Activated CD8-positive, alpha-beta memory T cell treated with anti-CD3 and anti-CD28 coated beads for 24 hours (primary cell): ENCODE results near the gene FRA10AC1.

Experiments used
- DNase-seq: peaks from one replicate; pipeline ENCODE4 v3.0.0-alpha.2; 2020

The FRA10AC1 gene, protein sequence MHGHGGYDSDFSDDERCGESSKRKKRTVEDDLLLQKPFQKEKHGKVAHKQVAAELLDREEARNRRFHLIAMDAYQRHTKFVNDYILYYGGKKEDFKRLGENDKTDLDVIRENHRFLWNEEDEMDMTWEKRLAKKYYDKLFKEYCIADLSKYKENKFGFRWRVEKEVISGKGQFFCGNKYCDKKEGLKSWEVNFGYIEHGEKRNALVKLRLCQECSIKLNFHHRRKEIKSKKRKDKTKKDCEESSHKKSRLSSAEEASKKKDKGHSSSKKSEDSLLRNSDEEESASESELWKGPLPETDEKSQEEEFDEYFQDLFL

DNA sequence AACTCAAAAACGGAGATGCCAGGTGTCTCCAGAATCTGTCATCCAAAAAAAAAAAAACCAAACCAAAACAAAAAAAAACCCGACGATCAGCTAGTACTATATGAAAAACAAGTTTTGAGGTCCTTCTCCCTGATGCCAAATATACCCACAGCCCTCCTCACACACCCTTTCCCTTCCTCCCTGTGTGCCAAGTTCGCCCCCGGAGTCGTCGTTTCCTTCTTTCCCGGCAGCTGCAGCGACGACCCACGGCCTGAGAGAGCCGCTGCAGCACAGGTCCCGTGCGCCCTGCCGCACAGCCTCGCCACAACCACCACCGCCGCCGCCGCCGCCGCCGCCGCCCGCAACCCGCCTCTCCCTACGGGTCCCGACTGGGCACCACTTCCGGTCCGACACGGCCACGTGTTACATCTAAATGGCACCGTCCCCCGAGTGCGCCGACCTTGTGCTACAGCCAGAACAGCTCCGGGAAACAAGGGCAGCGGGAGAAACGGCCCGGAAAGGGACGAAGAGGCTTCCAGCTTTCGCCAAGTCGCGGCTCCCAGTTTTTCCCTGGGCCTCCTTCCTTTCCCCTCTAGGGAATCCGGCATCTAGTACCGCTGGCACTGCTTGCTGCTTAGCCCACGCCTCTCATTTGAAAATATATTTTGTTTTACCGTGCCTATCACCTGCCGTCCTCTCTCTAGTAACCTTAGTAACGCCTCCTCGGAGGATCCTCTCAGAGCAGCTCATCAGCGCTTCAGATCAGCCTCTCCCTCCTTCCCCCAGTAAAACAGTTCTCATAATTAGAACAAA is at the start of gene FRA10AC1:
FRA10AC1 (minus strand) TSS at position 383 of the 792 bp plus-strand sequence. CDS start 2,486 bp downstream, outside the sequence.
- peak; percentile 98 for DNase-seq

DNA sequence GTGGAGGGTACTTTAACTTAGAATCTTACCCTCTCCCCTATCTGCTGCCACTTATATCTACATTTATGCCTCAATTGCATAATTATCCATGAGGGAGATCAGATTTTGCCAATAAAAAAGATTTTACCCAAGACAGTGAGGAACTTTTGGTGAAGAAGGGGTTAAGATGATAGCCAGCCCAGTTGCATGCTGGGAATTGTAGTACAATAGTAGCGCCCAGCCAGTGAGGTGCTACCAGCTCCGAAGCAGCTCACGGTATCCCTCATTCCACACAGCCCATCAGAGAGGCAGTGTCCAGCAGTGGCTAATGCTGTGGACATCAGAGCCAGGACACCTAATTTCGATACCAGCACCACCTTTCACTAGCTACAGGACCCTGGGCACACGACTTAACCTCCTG is 49.4 kb upstream of the FRA10AC1 start:
- DNase-seq = no peak

DNA sequence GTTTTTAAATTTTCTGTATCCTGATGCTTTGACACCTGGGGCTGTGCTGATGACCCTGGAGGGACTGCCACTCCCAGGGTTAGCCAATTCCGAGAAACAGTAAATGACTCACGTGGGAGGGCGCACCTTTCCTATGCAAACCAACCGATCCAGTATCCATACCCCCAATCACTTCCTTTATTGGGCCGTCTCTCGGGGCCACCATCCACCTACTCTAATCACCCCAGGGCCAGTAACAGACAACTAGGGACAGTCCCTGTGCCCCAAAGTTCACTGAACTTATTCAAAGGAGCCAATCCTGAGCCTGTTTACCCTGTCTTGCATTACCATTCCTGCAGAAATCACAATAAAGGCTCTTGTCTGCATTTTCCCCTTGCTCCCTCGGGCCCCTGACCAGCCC is 48.7 kb upstream of the FRA10AC1 start:
- no peak for DNase-seq

DNA sequence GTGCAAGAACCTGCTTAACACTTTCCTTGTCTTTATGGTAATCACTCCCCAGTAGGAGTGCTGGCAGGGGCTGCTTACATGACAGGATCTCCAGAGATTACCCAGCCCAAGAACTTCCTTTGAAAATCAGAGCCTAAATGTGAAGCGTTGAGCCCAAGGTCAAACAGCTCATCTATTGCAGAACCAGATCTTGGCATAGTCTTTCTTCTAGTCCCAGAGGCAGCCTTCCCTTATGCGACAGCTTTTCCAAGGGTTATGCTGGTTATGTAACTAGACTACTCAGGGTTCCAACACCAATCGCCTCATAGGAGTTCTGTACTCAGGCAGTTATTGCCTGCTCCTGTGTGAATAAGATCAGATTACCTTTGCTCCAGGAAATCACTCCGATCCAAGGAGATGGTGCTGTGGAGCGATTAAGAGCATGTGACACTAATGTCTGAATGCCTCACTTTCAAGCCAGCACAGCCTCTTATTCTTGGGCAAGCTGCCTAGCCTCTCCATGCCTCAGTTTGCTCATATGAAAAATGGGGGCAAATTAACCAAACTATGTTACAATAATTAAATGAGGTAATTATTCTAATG is 46.9 kb upstream of the FRA10AC1 start:
- no peak for DNase-seq

DNA sequence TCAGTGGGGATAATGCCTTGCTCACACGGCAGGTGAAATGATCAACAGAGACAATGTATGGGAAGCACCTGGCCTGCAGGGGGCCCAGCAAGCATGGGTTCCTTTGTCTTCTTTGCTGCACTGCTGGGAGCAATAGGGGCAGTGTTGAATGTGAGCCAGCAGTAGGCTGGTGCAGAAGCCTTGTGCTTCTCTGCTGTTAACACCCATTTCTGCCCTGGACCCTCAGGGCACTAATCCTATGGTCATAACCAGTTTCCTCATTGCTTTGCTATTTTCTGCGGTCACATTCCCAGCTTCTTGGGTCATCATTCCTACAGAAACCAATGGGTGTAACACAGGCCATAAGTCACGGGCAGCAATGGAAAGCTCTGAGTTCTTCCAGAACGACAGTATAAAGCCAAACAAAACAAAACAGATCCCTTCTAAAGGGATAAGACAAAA is 44.5 kb upstream of the FRA10AC1 start:
- DNase-seq = no peak

DNA sequence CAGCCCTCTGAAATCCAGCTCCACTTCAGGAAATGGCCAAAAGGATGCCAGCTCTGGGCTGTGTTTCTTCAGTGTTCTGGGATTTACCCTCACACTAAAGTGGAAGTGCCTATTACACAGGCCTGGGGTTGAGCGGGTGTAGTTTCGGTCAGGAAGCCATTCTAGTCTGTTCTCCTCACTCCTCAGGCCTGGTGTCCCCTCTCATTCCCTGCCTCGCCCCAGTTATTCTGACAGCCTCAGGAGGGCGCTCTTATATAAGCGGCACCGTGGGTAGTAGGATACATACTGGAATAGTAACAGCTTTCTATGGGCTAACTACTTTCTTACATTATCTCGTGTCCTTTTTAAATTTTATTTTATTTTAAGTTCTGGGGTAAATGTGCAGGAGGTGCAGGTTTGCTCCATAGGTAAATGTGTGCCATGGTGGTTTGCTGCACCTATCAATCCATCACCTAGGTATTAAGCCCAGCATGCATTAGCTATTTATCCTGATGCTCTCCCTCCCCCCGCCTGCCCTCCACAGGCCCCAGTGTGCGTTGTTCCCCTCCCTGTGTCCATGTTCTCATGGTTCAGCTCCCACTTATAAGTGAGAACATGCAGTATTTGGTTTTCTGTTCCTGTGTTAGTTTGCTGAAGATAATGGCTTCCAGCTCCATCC is 43.1 kb upstream of the FRA10AC1 start:
- no peak for DNase-seq

DNA sequence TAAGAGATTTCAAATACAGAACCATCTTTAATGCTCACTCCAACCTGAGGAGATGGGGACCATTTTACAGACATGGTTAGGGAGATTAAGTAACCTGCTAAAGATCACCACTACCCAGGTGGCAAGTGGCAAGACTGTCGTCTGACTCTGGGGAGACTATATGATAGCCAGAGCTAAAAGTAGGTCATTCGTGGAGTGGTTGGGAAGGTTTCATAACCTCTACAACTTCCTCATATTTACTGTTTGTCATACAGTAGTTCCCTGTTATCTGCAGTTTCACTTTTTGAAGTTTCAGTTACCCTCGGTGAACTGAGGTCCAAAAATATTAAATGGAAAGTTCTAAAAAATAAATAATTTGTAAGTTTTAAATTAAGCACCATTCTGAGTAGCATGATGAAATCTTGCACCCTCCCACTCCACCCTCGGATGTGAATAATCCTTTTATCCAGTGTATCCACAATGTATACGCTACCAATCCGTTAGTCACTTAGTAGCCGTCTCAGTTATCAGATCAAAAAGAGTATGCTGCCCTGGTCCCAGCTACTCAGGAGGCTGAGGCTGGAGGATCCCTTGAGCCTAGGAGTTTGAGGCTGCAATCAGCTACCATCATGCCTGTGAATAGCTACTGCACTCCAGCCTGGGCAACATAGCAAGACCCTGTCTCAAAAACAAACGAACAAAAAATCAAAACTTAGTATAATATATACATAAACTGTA is 40.4 kb upstream of the FRA10AC1 start:
- no peak for DNase-seq

DNA sequence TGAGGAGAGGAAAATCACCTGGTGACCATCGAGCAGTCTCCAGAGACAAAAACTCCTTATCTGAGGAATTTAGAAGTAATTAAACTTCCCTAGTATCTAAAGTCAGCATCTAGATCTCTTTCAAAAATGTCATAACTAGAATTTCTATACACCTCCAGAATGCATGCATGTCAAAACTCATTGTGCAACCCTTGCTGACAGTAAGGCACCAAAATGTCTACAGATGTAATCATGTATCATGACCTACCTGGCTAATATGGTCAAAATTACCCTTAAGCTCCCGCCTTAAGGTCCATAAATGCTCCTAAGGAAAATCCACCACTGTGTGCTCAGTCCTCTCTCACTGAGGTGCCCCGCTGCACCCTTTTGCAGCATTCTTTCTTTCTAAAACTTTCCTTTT is 39.0 kb upstream of the FRA10AC1 start:
- no peak for DNase-seq

DNA sequence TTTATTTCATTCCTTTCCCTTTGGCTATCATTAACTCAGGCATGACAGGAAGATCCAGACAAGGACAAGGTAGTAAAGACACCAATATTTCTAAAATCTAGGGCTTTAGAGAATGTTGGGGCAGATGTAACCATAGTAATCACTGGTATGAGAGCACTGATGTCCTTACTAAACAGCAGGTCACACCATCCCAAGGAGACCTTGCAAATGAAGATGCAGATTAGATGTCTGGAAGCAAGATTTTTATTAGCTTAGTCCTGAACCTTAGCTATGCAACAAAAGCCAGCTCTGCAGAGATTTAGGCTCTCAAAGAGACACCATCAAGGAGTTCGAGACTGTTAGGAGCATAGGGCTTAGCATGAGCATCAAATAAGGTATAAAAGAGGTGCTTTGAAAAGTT is 23.6 kb upstream of the FRA10AC1 start:
- DNase-seq = no peak

DNA sequence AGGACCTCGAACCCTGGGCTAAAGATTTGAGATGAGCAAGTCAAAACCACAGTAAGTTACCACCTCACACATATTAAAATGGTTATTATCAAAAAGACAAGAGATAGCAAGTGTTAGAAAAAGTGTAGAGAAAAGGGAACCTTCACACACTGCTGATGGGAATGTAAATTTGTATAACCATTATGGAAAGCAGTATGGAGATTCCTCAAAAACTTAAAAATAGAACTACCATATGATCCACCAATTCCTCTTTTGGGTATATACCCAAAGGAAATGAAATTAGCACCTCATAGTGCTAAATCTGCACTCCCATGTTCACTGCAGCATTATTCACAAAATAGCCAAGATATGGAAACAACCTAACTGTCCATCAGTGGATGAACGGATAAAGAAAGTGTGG is 20.8 kb upstream of the FRA10AC1 start:
- DNase-seq = no peak

DNA sequence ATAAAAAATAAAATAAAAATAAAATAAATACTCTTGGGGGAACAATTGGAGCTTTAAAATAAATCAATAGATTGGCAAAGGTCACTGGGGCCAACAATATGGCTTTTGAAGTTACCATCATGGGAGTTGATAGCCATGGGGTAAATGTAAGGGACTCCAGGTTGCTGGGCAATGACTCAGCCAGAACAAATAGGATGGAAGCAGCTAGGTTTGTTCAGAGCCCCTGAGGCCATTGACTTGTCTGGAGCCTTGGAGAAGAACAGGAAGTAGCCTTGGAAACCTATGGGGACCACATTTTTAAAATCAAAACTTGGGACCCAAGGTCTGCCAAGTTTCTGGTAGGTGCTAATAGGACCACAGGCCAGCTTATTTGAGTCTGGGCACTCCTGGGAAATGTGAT is 20.2 kb upstream of the FRA10AC1 start:
- DNase-seq = no peak

DNA sequence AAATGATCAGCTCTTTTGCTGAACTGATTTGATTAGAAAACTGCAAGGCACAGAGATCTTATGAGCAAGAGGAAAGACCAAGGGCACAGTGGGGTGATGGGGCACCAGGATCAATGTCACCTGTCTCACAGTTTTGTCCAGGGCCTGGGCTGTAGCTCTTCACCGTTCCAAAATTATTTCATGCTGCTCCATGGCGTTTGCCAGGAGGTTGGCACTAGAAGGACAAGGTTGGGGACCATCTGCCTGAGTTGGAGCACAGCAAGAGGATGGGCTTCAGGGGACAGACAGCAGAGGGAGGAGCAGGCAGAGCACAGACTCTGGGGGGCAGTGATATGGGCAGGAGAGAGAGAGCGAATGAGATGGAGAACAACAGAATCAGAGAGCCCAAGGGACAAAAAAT is 17.5 kb upstream of the FRA10AC1 start:
- no peak for DNase-seq

DNA sequence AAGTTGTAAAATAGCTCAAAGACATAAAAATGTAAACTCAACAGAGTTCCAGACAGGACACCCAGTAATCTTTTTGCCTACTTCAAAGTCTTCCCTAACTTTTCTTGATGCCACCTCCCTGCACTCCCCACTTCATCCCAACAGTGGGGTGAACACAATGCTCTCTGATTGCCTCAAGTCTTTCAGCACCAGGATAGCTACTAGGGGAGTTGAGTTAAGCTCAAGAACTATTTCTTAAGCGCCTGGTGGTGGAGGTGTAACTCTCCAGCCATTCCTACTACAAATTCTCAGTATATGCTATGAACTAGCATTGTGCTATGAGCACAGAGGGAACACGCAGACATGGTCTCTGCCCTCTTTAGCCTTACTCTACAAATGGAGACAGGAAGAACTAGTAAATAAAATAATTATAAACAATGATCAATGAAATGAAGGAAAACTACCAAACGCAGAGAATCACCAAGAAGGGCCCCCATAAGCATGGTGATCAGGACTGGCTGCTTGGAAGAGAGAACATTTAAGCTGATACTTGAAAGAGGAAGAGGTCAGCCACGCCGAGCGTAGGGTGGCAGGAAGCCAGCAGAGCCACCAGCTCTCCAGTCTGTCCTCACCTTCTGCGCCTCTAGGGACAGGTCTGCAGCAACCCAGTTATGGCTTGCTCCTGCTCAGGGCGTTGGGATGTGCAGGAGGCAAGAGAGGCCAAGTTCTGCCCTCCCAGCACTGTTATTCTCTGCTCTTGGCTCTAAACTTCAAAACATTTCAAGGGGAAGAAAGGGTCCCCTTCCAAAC is 16.7 kb upstream of the FRA10AC1 start:
- no peak for DNase-seq

DNA sequence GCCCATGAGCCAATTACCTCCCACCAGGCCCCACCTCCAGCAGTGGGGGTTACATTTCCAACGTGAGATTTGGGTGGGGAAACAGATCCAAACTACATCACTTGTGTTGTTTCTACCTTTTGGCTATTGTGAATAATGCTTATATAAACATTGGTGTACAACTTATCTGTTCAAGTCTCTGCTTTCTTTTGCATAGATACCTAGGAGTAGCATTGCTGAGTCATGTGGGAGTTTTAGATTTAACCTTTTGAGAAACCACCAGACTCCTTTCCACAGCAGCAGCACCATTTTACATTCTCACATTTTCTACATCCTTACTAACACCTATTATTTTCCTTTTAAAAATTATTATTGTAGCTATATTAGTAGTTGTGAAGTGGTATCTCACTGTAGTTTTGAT is 14.4 kb upstream of the FRA10AC1 start:
- no peak for DNase-seq

DNA sequence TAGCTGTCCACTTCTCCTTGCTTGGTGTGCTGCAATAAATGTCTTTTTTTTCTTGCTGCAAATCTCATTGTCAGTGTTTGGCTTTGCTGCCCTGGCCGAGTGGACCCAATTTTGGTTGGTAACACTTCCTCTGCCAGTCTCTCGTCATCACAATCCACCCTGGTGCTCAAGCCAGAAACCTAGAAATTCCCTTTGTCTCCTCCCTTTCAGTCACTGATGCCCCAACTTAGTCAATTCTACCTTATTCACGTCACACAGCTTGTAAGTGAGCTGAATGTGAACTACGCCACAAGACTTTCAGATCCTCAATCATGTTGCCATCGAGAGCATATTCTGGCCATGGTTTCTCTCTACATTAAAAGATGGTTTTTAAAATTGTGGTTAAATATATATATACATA is 13.0 kb upstream of the FRA10AC1 start:
- no peak for DNase-seq

DNA sequence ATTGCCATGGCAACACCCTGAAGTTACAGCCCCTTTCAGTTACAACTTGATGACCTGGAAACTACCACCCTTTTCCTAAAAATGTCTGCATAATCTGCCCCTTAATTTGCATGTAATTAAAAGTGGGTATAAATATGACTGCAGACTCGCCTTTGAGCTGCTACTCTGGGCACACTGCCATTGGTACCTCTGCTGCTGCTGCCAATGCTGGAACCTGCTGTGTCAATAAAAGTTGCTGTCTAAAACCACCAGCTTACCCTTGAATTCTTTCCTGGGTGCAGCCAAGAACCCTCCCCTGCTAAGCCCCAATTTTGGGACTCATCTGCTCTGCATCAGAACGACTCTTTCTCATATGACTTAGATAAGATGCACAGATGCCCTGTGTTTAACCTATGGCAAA is 10.2 kb upstream of the FRA10AC1 start:
- no peak for DNase-seq

DNA sequence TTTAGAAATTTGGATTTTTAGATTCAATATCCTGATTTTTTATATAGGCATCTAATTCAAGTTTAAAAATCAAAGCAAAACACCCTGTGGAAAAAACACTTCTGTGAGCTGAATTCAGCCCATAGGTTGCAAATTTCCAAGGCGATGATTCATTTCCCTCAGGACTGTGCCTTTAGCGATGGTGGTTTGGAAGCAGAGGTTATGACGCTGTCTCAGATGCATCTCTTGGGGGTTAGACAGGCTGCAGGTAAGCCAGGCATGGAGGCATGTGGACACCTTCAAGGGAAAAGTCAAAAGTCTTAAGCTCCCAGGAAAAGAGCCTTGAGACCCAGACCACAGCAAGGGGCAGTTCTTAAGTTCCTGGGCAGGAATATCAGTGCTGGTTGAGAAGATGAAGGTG is 9.5 kb upstream of the FRA10AC1 start:
- no peak for DNase-seq

DNA sequence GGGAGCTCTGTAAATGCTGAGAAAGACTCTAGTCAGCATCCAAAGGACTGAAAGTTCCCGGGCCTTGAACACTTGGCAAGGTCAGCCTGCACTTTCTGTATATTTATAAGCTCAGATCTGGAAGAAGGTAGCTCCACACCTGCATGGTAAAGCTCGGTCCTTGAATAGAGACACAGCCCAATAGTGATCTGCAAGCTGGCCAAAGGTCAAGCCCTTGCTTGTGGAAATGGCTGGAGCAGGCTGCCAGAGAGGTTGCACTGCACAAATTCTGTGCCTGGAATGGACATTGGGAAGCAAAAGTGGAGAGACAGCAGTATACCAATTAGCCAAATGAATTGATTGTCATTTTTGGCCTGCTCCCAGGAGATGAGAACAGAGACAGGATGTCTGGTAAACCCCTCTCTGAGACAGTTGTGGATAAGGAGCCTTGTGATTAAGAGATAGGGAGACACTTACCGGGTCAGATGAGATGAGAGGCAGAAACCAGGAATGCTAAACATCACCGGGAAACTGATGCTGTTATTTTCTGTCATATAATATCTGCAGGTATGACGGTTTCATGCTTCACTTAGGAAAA is 8.0 kb upstream of the FRA10AC1 start:
- DNase-seq = no peak

DNA sequence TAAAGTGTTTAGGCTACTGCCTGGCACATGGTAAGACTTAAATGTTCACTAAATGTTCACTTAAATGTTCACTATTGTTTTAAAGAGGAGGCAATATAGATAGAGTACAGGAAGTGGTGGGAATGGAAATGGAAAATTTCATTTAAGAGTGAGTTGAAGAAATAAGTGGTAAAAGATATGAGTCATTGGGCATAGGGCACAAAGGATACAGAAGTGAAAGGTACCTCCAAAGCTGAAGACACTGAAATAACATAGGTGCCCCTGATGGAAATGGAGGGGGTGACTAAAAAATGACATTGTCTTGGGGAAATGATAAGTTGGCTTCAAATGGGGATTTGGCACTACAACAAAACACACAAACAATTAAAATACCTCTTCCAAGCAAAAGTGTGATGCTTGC is 5.2 kb upstream of the FRA10AC1 start:
- DNase-seq = no peak

DNA sequence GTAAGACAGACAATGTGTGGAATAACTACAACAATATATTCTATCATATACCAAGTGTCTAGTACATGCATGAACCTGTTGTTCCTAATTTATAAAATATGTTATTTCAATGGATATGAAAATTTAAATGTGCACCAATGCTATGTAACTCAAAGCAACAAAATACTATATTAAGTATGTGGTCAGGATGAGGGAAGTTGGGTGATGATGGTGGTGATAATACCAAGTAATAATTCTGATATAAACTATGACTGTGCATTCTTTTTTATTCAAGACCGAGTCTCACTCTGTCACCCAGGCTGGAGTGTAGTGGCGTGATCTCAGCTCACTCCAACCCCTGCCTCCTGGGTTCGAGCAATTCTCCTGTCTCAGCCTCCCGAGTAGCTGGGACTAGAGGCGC is 2.1 kb upstream of the FRA10AC1 start:
- DNase-seq = no peak

DNA sequence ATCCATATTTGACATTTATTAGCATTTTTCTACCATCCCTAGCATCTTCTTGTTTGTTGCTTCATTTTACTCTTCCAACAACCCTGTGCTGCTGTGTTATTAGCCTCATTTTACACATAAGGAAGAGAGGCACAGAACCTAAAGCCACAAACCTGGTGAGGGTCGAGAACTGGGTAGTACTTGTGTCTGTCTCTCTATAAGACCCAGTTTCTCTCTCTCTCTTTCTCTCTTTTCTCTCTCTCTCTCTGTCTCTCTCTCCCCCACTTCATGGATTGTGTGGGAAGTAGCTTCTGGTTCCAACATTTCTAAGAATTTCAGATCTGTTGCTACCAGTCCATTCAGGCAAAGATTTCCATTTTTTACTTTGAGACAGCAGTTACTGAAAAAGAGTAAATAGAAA is 1.4 kb upstream of the FRA10AC1 start:
- DNase-seq = no peak

DNA sequence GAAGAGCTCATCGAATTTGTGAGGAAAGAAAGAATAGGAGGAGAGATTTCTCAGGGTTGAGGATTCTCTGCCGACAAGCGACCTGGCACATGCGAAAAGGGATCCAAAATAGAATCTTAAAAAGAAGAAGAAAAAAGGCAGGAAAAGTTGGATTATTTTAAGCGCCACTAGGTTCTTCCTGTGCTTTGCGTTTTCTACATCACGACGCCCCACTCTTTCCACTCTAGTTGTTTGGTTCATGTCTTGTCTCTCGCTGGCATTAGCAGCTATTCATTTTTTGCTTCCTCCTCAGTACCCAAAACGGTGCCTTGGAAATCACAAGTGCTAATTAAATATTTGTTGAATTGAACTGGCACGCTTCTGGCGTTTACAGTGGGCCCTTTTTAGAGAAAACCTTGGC is 674 bp upstream of the FRA10AC1 start:
- no peak for DNase-seq
